NCI-H526 treated with DMSO at 0.1 percent for 48 hours (cell line): ENCODE results near the gene RIT2.

Experiments
- DNase-seq: peaks from one replicate; lab custom pipeline; 2025; lab: John Stamatoyannopoulos, UW

The RIT2 gene

GRCh38 chr18:43115076-43115921 lies at the start of gene RIT2:
TSS of gene RIT2 (minus strand) at chr18:43115685.
- no peak for DNase-seq

- no peak for DNase-seq
Observed at GRCh38 chr18:43161528-43161927, 46.0 kb upstream of the RIT2 start.

GRCh38 chr18:43160509-43160908 lies 45.0 kb upstream of the RIT2 start:
- no peak for DNase-seq

- DNase-seq: no peak
Observed at GRCh38 chr18:43159926-43160325, 44.4 kb upstream of the RIT2 start.

- no peak for DNase-seq
Observed at GRCh38 chr18:43159086-43159770, 43.7 kb upstream of the RIT2 start.

GRCh38 chr18:43158381-43158780 lies 42.9 kb upstream of the RIT2 start:
- no peak for DNase-seq

GRCh38 chr18:43155842-43156241 lies 40.4 kb upstream of the RIT2 start:
- DNase-seq: no peak

- no peak for DNase-seq
Observed at GRCh38 chr18:43148231-43148630, 32.7 kb upstream of the RIT2 start.

GRCh38 chr18:43141208-43141607 lies 25.7 kb upstream of the RIT2 start:
- DNase-seq: no peak

GRCh38 chr18:43139288-43139946 lies 23.9 kb upstream of the RIT2 start:
- no peak for DNase-seq

GRCh38 chr18:43134876-43135275 lies 19.4 kb upstream of the RIT2 start:
- DNase-seq: no peak

- no peak for DNase-seq
Observed at GRCh38 chr18:43130716-43131260, 15.3 kb upstream of the RIT2 start.

GRCh38 chr18:43129946-43130524 lies 14.6 kb upstream of the RIT2 start:
- no peak for DNase-seq

- DNase-seq: no peak
Observed at GRCh38 chr18:43125471-43125870, 10.0 kb upstream of the RIT2 start.

- no peak for DNase-seq
Observed at GRCh38 chr18:43122955-43123354, 7.5 kb upstream of the RIT2 start.

- no peak for DNase-seq
Observed at GRCh38 chr18:43116699-43117294, 1.3 kb upstream of the RIT2 start.

- DNase-seq: no peak
Observed at GRCh38 chr18:43113220-43113895, 2.1 kb downstream of the RIT2 start.

- no peak for DNase-seq
Observed at GRCh38 chr18:43108882-43109281, 6.6 kb downstream of the RIT2 start.

GRCh38 chr18:43108469-43108868 lies 7.0 kb downstream of the RIT2 start:
- DNase-seq: no peak

- no peak for DNase-seq
Observed at GRCh38 chr18:43093646-43094045, 21.8 kb downstream of the RIT2 start.

GRCh38 chr18:43092539-43092938 lies 22.9 kb downstream of the RIT2 start:
- DNase-seq: no peak
